ENCODE data around the gene ICOS. TPM values are rescaled to one million over a fixed set of nuclear protein-coding genes. Genes with fewer than 3 reads are reported as not detected.
"Not testable (repeated sequence)": the region's sequence is repeated elsewhere in the genome, so short reads cannot be mapped to it uniquely, and the experiment has no call there.

Gene ICOS
- total RNA-seq, 1 donor from 2014 or later: not detected

- no peak for DNase-seq (ENCODE audit: low read depth in 2 of 2)
Measured at GRCh38 chr2:203973676-203974075, 37.1 kb downstream of the ICOS start.

GRCh38 chr2:203975912-203976311 lies 39.3 kb downstream of the ICOS start:
- no peak for DNase-seq (ENCODE audit: low read depth in 2 of 2)

DNA sequence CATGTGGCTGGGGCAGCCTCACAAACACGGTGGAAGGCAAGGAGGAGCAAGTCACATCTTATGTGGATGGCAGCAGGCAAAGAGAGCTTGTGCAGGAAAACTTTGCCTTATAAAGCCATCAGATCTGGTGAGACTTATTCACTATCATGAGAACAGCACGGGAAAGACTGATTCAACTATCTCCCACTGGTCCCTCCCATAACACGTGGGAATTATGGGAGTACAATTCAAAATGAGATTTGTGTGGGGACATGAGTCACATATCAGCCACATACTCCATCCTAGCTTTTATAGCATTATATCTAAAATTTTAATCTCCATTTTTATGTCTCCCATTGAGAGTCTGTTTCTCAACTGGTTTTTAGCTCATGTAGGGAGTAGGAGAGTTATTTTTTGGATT lies 45.7 kb downstream of the ICOS start:
- no peak for DNase-seq (ENCODE audit: low read depth in 2 of 2)

DNA sequence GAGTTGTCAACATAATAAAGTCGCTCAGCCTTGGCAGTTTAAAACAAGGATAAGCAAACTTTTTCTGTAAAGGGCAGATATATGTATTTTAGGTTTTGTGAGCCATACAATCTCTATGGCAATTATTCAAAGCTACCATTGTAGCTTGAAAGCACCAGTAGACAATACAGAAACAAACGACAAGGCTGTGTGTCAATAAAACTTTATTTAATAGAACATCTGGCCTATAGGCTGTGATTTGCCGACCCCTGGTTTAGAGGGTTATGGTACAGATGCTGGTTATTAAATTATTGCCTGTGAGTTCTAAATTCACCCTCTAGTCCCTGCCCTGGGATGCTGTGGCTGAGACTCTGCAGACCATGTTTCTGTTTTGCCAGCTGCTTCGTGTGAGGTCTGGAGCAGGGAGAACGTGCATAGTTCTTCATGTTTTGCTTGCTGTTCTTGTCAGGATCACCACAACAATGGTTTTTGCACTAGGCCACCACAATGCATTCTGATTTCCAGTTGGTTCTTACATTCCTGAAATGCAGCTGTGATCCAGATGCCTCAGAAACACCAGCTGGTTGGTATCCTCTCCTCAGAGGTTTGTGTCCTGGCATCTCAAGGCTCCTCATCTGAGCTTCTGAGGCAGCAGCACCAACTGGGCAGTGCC lies 46.6 kb downstream of the ICOS start:
- DNase-seq (ENCODE audit: low read depth in 2 of 2): no peak

GRCh38 chr2:203985978-203986377 lies 49.4 kb downstream of the ICOS start:
- not testable (repeated sequence) for DNase-seq (ENCODE audit: low read depth in 2 of 2)

GRCh38 chr2:203987959-203988358 lies 51.4 kb downstream of the ICOS start:
- no peak for DNase-seq (ENCODE audit: low read depth in 2 of 2)

DNA sequence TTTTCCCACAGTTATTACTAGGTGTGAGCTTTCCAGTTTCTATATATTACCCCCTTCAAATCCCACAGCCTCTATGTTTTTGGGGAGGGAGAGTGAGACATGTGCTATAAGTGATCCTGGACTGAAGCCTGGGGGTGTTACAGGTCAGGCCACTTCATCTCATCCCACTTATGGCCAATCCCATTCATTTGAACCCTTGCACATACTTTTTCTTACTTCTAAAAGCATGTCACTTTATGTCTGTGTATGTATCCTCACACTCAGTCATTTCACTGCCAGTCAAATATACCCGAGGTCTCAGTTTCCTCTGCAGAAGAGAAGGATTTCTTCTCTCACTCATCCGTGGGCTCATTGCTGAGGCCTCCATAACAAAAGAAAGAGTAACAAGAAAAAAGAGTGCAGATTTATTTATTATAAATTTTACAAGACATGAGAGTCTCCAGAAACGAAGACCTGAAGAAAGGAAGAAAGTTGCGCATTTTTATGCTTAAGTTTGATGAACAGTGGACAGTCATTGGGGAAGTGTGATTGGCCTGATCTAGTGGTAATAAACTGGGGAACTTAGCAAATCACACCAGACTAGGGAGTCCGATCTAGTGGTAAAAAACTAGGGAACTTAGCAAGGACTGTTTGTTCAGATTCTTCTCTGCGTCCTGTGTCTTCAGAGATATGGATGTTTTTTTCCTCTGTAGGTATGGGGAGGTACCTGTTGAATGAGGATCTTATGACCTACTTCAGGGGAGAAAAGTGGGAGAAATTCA lies 52.1 kb downstream of the ICOS start:
- DNase-seq (ENCODE audit: low read depth in 2 of 2): no peak

DNA sequence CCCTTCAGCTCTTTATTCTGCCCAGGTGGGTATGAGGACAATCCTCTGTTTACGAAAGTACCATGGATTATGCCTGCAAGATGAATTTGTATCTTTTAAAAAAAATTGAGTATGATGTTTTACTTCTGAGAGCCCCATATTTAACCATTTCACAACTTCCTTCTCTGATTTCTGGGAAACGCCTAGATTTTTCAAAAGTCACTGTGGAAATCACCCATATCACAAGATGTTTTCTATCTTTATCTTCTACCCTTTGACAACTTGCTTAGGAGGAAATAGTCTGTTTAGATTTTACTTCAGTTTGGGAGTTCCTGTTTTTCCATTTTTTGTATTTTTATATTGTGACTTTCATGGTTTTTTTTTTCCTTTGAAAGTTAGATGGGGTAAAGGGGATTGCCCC lies 53.0 kb downstream of the ICOS start:
- DNase-seq (ENCODE audit: low read depth in 2 of 2): no peak

DNA sequence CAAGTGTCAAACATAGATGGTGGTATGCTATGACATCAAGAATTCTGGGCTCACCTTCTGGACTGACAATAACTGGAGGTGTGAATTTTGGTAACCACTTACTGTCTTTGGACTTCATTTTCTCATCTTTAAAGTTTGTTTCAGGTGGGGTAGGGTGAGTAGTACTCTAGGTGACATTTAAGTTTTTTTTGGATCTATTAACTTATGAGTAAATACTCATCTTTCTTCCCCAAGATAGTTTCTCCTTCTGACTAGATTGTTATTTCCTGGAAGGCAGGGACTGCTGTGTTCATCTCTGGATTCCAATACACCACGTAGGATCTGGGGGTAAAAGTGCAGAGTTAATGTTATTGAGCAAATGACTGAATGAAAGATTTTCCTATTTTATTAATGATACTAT lies 55.9 kb downstream of the ICOS start:
- no peak for DNase-seq (ENCODE audit: low read depth in 2 of 2)

DNA sequence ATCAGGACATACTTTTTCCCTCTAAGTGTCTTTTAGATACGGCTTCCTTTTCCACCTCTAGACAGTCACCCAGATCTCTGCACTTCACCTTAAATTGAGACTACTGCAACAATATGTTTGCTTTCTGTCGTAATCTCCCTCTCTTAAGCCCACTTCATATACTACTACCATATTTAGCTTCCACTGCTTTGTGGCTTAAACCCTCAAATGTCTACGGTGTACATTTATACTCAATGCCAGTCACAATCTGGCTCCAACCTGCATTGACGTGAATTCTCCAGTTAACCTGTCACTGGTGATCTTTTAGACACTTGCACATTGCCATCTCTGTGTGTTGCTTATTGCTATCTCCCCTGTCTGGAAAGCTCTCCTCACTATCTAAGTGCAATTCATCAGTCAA lies 56.4 kb downstream of the ICOS start:
- DNase-seq (ENCODE audit: low read depth in 2 of 2): no peak

GRCh38 chr2:203993560-203993959 lies 57.0 kb downstream of the ICOS start:
- no peak for DNase-seq (ENCODE audit: low read depth in 2 of 2)

- no peak for DNase-seq (ENCODE audit: low read depth in 2 of 2)
Measured at GRCh38 chr2:203994735-203995134, 58.2 kb downstream of the ICOS start.

DNA sequence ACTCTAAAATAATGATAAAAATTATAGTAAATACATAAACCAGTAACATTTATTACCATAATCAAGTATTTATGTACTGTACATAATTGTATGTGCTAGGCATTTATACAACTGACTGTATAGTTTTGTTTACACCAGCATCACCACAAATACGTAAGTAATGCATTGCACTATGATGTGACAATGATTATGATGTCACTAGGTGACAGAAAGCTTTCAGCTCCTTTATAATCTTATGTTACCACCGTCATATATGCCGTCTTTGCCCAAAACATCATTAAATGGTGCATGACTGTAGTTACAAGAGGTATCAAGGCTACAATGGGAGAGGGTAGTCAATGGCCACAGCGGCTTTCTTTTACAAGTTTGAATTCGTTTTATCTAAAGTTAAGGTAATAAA lies 60.1 kb downstream of the ICOS start:
- no peak for DNase-seq (ENCODE audit: low read depth in 2 of 2)

DNA sequence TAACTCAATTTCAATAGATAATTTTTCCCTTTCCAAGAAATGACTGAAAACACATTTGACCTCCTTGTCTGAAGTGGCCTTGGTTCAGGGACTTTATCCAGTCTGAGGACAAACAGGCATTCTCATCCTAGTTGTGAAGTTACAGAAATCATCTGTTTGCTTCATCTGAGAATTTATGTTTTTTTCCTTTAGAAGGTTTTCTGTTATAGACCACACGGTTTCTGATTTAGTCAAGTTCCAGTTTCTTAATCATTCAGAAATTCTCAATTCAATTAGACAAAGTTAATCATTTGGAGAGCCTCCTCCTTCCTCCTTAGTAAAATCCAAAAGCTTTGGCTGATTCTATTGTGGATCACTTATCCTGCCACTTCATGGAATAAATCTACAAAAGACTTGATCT lies 60.9 kb downstream of the ICOS start:
- no peak for DNase-seq (ENCODE audit: low read depth in 2 of 2)

DNA sequence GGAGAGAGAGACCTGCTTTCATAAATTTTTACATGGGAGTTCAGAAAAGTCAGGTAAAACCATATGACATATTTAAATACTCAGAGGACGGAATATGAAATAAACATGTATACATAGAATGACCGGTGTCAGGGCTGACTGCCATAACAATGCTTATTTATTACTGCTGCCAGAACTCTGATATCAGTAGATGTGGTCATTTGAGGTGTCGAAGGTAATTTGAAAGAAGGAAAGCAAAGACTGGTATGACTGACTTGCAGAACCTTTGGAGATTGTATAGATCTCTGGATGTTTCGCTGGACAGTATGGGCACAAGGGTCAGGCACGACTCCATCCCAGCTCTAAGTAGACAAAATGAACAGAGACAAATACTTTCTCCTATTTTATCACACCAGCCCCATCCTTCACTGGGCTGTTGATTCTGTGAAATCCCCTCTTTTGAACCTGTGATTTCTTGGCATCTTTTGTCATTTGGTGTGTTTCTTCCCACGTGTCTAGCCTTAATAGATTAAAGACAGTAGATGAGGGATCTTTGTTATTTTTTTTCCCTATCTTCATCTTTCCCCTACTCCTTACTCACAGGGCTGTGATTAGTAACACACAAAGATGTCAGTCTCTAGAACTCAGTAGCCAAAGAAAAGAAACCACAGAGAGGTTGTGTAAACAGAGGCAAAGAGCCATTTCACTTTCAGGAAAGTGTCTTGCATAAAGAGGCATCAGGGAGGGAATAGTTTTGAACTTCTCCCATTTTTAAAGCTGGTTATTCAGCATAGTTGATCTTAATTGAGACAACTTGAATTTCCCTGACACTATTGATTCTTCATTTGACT lies 61.6 kb downstream of the ICOS start:
- DNase-seq (ENCODE audit: low read depth in 2 of 2): no peak

DNA sequence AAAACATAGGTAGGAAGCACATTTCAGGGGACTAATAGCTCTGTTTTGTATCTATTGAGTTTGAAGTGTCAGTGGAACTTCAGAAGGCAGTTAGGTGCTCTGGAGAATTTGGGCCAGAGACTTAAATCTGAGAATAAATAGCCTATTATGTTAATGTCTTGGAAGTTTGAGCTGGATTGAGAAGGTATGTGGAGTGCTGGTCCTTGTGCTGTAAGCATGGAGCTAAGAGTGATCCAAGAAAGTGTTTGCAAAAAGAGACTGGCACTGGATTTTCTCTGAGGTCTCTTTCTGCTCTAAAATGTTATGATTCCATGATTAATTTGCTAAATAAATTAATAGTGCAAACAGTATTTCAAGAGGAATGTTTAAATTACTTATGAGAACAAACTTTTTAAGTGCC lies 63.3 kb downstream of the ICOS start:
- no peak for DNase-seq (ENCODE audit: low read depth in 2 of 2)

DNA sequence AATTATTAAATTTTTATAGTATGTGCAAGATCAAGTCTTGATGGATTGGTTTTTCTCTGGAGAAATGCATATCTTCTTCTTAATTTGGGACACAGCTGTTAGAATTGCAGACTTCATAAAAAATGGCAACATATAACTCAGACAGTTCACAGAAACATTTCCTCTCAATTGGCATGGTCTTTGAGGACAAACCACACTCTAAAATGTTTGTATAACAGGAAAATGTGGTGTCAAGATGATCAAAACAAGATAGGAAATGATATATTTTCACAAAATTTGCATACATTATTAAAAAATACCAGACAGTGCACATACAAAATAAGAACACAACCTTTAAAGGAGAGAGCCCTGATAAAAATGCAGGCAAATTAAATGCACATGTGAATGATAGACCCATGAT lies 63.9 kb downstream of the ICOS start:
- no peak for DNase-seq (ENCODE audit: low read depth in 2 of 2)

DNA sequence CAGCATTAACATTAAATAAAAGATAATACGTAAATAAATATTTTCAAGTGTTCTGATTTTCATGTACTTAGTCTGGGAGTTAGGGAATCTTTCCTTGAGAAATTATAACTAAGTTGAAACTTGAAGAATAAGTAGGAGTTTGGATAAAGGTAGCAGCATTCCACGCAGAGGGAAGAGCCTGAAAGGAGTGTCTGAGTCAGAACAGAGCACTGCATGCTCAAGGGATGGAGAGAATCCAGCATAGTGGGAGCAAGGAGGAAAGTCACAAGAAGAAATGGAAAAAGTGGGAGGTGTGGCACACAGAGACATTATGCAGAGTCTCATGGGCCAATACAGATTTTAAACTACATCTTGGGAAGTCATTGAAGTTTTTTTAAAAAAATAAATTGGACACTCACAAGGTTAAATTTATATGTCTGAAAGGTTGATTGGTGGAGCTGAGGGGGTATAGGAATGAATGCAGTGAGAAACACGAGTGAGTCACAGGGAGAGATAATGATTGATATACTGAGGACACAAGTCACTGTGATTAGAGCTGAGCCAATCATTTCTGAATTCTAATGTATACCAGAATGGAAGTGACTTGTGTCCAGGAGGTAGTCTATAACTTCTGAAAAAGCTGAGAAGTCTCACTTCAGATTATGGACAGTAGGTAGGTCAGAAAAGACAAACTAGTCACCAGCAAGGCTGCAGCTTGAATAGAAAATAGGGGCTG lies 66.9 kb downstream of the ICOS start:
- DNase-seq (ENCODE audit: low read depth in 2 of 2): no peak

DNA sequence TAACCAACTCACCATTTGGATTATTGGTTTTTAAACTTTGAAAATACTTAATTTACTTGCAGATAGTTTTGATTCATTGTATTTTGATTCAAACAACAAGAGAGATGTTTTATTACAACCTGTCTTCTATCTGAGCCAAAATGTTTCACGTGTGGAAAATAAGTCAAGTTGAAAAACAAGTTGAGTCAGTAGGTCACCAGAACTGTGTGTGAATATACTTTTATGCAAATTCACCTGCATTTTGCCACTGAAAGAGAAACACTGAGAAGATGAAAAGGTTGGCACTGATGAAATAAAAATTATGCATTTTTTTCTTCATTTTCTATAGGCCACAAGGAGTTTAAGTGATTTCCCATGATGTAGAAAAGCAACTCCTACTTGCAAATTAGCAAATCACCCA lies 68.3 kb downstream of the ICOS start:
- DNase-seq (ENCODE audit: low read depth in 2 of 2): no peak

DNA sequence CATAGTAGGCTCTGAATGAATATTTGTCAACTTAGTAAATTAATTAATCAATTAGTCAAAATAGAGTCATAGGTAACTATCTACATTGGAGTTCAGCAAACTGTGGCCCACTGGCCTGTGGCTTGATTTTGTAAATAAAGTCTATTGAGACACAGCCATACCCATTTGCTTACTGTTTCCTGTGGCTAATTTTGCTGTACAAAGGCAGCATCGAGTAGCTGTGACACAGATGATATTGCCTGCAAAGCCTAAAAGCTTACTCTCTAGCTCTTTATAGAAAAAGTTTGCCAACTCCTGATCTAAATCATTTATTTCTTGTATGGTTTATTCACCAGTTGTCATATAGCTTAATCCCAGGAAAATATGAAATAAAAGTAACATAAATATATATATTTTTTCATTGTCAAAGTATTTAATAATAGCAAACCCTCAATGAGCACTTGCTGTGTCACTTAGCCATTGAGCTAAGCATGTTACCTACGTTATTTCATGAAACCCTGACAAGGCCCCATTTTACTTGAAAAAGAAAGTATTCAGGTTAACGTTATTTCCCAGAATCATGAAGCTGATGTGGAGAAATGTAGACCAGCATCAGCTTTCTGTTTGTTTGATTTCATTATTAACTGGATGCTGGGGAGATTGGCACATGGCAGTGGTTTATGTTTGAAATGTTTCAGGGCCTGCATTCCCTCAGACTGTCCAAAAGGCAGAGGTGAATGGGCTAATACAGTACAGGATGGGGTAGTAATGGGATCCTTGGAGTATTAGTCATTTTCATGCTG lies 69.6 kb downstream of the ICOS start:
- DNase-seq (ENCODE audit: low read depth in 2 of 2): no peak

DNA sequence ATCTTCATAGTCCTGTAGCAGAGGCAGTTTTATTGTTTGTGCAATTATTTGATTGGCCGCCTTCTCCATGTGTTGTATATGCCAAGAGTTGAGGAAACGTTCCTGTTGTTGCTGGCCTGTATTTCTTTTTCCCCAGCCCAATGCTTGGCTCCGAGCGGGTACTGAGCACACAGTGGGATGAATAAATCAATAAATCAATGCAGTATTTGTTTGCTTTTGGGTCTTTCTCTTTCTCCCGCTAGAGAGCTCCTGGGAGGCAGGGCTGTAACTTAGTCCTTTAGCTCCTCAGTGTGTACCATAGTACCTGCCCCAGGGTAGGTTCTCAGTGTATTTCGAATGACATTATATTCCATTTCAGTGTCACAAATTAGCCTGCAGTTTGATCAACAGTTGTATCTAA lies 71.8 kb downstream of the ICOS start:
- DNase-seq (ENCODE audit: low read depth in 2 of 2): no peak
